GM12891 (cell line): Measurements from ENCODE around the gene FITM1.

Source experiments
- PAX5 ChIP-seq: IDR thresholded peaks from 2 replicates; pipeline ENCODE4 v1.6.1; 2011; ENCODE audit warnings: low read length, moderate library complexity, mild to moderate bottlenecking; ENCODE audit not compliant: insufficient read depth, severe bottlenecking
- POLR2A ChIP-seq: IDR thresholded peaks from 2 replicates; pipeline ENCODE4 v1.6.1; 2011; ENCODE audit warnings: low read depth, low read length, control low read depth
- POLR2AphosphoS5 ChIP-seq: IDR thresholded peaks from 2 replicates; pipeline ENCODE4 v1.6.1; 2011; ENCODE audit warnings: low read depth, low read length, control low read depth
- POU2F2 ChIP-seq: IDR thresholded peaks from 2 replicates; pipeline ENCODE4 v1.6.1; 2011; ENCODE audit warnings: low read depth, mild to moderate bottlenecking, control low read depth, low read length, moderate library complexity
- SPI1 ChIP-seq: IDR thresholded peaks from 2 replicates; pipeline ENCODE4 v1.6.1; 2011; ENCODE audit warnings: low read depth, low read length, control low read depth
- TAF1 ChIP-seq: IDR thresholded peaks from 2 replicates; pipeline ENCODE4 v1.6.1; 2011; ENCODE audit warnings: low read depth, low read length, control low read depth

GRCh38 chr14:24157331-24157730, 26.9 kb downstream of the FITM1 start:
- TF ChIP-seq POU2F2 = no peak
- TF ChIP-seq POLR2A = no peak
- TF ChIP-seq POLR2AphosphoS5 = no peak
- no peak for TF ChIP-seq TAF1
- TF ChIP-seq SPI1 = no peak
- no peak for TF ChIP-seq PAX5
